ENCODE data around the gene HSPB9.

Gene HSPB9

DNA sequence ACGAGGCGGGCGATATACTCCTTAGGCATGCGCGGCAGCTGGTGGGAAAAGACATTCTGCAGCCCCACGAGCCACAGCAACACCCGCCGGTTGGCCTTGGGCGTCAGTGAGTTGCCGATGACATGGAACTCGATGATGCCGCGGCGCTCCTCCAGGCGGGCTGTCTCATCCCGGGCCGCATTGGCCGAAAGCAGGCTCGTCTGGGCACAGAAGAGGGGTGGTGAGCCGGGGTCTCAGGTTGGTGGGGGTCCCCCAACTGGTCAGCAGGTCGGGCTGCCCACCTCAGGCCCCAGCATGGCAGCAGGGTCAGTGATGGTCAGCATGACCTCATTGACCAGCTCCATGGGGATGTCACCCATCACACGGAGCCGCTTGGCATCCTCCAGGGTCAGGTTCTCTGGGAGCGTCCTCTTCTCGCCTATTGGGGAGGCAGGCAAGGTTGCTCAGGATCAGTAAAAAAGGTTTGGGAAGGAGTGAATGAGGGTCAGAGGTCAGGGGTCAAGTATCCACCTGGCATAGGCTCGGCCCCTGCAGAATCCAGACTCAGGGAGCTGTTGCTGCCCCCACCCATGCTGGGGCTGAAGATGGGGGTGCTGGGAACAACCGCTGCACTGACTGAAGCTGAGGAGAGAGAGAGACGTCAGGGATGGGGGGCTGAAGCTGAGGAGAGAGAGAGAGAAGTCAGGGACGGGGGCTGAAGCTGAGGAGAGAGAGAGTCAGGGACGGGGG, 5.0 kb upstream of the HSPB9 start:
- CTCF ChIA-PET = interaction anchor here (0.6 to 25.6 kb wide), 18 partner anchors 10 to 410 kb away, joined by 3 to 451 read pairs (median 6); partner anchors contain the start of genes CNP, DNAJC7, KCNH4 and NKIRAS2
- POLR2A ChIA-PET = no interaction called here
- no peak for DNase-seq (ENCODE audit: low read depth, low spot score)
- TF ChIP-seq, protein P1, sequence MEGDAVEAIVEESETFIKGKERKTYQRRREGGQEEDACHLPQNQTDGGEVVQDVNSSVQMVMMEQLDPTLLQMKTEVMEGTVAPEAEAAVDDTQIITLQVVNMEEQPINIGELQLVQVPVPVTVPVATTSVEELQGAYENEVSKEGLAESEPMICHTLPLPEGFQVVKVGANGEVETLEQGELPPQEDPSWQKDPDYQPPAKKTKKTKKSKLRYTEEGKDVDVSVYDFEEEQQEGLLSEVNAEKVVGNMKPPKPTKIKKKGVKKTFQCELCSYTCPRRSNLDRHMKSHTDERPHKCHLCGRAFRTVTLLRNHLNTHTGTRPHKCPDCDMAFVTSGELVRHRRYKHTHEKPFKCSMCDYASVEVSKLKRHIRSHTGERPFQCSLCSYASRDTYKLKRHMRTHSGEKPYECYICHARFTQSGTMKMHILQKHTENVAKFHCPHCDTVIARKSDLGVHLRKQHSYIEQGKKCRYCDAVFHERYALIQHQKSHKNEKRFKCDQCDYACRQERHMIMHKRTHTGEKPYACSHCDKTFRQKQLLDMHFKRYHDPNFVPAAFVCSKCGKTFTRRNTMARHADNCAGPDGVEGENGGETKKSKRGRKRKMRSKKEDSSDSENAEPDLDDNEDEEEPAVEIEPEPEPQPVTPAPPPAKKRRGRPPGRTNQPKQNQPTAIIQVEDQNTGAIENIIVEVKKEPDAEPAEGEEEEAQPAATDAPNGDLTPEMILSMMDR (IDR thresholded peaks at IDR 0.05; ENCODE audit: insufficient read depth, low read length, missing control alignments) = no peak
- no peak overlapping the region for H3K4me3 ChIP-seq (ENCODE audit: low read depth, low read length)

DNA sequence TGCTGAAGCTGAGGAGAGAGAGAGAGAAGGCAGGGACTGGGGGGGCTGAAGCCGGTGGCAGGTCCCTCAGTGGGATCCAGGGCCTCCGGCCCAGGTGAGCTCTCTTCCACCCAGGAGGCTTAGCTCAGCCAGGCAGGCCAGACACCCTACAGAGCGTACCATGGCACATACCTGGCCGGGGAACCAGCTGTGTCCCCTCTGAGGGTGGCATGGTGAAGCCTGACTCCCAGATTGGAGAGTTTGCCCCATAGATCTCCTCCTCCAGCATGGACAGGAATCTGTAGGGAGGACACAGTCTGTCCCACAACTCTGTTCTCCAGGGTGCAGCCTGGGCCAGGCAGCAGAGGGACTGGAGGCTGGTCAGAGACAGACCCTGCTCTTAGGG, 4.5 kb upstream of the HSPB9 start:
- ChIA-PET CTCF (interaction anchor here (0.9 to 25.6 kb wide), 14 partner anchors 9 to 409 kb away, joined by 3 to 451 read pairs (median 7); partner anchors contain the start of genes CNP, DNAJC7, KCNH4 and NKIRAS2), POLR2A (no interaction called here)
- TF ChIP-seq, protein P1 (IDR thresholded peaks at IDR 0.05; ENCODE audit: insufficient read depth, low read length, missing control alignments) = no peak
- no peak overlapping the region for H3K4me3 ChIP-seq (ENCODE audit: low read depth, low read length)
- no peak for DNase-seq (ENCODE audit: low read depth, low spot score)

GRCh38 chr17:42118545-42118944, 4.1 kb upstream of the HSPB9 start:
- ChIA-PET CTCF (interaction anchor here (1.0 to 25.6 kb wide), 14 partner anchors 9 to 409 kb away, joined by 3 to 451 read pairs (median 8); partner anchors contain the start of genes CNP, DNAJC7, KCNH4 and NKIRAS2), POLR2A (no interaction called here)
- H3K4me3 ChIP-seq (ENCODE audit: low read depth, low read length) = no peak overlapping the region
- no peak for DNase-seq (ENCODE audit: low read depth, low spot score)
- TF ChIP-seq, protein P1 (IDR thresholded peaks at IDR 0.05; ENCODE audit: insufficient read depth, low read length, missing control alignments) = peak; percentile 27

DNA sequence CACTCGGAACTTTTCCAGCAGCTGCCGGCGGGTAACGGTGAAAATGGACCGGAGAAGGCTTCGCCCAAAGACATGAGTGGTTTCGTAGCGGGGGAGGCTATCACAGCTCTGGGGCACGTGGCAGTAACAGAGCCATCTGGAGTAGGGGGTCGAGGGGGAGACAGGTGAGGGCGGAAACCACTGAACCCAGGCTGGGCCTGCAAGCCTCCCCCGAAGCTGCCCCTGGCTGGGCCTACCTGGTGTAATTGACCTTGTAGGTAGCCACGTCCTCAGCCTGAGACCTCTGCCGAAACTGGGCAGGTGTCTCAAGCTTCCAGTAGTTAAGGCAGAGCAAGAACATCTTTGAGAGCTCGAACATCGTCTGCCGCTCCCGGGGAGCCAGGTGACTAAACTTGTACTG, 3.3 kb upstream of the HSPB9 start:
- H3K4me3 ChIP-seq (ENCODE audit: low read depth, low read length) = no peak overlapping the region
- POLR2A ChIA-PET = no interaction called here
- TF ChIP-seq, protein P1 (IDR thresholded peaks at IDR 0.05; ENCODE audit: insufficient read depth, low read length, missing control alignments) = no peak
- CTCF ChIA-PET = interaction anchor here (1.0 to 25.6 kb wide), 15 partner anchors 8 to 164 kb away, joined by 3 to 451 read pairs (median 7); partner anchors contain the start of genes CNP, DHX58, DNAJC7 and KCNH4
- DNase-seq (ENCODE audit: low read depth, low spot score) = no peak

DNA sequence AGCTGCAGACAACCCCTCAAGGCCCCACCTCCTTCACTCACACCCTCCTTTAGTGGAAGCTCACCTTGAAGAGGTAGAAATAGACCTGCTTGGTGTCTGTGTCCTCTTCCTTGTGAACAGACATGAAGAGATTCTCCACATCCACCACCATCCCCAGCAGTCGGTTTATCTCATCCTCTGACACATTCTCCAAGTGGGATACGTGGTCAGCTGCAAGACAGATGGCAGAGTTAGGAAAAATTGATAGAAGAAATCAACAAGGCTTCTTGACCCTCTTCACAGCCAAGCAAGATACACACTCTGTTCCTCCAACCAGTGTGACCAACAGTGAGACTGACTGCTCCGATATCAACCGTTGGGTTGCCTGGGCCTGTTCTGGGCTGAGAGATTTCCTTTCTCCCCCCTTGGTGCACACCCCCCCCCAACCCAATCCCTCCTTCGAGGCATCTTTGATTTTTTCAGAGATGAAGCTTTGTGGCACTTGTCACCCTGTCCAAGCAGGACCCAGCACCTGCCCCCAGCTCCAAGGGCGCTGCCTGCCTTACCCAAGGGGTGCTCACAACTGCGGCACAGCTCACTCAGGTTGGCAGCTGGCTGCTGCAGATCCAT, 2.3 kb upstream of the HSPB9 start:
- ChIA-PET CTCF (interaction anchor here (0.6 to 25.6 kb wide), 16 partner anchors 8 to 407 kb away, joined by 3 to 451 read pairs (median 4); partner anchors contain the start of genes CNP, DHX58, DNAJC7 and NKIRAS2), POLR2A (no interaction called here)
- TF ChIP-seq, protein P1 (IDR thresholded peaks at IDR 0.05; ENCODE audit: insufficient read depth, low read length, missing control alignments) = no peak
- no peak for DNase-seq (ENCODE audit: low read depth, low spot score)
- peak overlapping the region; percentile 62 for H3K4me3 ChIP-seq (ENCODE audit: low read depth, low read length)

All from AG04449 (cell line).